Measurements from ENCODE around the gene KCNG2. TPM values are rescaled to one million over a fixed set of nuclear protein-coding genes. Genes with fewer than 3 reads are reported as not detected.
A peak's percentile ranks its signal among the peaks of the same experiment; 100 is the strongest.

The KCNG2 gene
- polyA plus RNA-seq, 3 donors, result 0.45 to 0.48 TPM; not detected in 1

DNA sequence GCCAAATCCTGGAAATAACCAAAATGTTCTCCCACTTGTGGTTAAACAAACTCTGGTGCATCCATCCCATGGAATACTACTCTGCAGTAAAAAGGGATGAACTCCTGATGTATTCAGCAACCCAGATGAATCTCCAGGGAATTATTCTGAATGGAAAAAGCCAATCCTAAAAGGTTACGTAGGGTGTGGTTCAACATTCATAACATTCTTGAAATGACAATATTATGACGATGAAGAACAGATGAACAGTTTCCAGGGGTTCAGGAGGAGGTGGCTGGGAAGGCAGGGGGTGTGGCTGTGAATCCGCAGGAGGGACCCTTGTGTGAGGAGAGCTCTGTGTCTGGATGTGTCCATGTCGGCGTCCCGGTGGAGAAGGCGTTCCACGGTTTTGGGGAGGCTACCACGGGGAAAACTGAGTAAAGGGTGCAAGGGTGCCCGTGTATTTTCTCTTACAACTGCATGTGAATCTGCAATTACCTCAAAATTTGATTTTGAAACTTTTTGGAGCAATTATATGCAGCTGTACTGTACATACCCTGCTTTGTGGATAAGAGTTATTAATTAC lies 47.3 kb downstream of the KCNG2 start:
- no peak for DNase-seq (ENCODE audit: extremely low read depth in 1 of 11, low read depth in 9 of 11, low spot score in 4 of 11)

DNA sequence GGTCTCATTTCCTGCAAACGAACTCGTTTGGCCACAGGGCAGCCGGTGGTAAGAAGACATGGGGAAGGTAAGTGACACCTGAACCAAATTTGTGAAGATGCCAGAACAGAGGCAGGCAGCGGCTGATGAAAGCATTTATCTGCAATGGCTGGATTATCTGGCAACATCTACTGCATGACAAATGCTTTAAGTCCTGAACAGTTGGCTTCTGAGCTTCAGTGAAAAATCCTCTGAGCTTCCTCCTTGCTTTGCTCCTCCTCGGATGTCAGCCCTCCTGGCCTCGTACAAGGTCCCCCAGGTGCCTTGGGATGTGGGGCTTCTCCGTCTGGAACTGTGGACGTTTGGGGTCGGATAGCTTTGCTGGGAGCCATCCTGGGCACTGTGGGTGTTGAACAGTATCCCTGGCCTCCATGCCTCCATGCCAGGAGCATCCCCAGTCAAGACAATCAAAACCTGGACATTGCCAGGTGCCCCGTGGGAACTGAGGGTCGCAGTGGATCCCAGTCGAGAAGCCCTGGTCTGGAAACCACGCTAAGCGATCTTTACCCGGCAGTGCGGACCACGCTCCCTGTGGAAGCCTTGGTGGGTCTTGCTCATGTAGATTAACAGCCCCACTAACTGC lies 49.3 kb downstream of the KCNG2 start:
- no peak for DNase-seq (ENCODE audit: extremely low read depth in 1 of 11, low read depth in 9 of 11, low spot score in 4 of 11)

DNA sequence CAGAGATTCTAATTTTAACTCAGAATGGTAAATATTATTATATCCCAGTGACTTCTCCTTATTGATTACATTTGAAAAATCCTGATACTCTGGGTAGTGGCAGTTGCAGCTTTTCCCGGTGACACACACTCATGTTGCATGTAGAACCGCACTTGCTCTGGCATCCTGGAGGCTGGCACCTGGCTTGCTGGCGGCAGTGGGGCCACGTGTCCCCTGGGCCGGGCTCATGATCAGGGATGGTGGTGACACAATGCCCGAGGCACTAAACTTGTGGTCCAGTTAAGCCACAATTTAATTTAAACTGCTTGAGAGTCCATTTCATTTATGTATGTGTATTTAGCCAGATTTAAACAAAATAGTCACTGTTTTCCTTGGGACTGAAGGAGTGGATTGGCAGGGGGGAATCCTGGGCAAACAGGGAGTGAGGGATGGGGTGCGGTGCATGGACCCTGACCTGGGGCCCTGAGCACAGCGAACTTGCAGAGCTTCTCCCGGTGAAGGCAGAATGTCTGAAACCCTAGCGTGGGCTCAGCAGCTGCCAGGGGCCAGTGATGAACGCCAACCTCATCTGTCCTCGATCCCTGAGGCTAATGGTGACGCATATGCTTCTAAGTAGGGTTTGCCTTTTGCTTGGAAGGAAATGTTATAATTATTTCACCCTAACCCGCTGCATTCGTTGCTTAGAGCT lies 50.0 kb downstream of the KCNG2 start:
- no peak for DNase-seq (ENCODE audit: extremely low read depth in 1 of 11, low read depth in 9 of 11, low spot score in 4 of 11)

DNA sequence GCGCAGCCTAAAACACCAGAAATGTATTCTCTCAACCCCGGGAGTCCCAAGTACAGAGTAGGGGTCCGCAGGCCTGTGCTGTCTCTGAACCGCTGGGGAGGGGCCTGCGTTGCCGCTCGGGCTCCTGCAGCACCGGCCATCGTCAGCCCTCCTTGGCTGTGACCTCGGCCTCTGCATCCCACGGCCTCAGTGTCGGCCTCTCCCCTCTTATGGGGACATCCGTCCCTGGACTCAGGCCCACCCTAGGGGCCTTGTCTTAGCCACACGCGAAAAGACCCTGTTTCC lies 50.5 kb downstream of the KCNG2 start:
- DNase-seq (ENCODE audit: extremely low read depth in 1 of 11, low read depth in 9 of 11, low spot score in 4 of 11), result no peak

DNA sequence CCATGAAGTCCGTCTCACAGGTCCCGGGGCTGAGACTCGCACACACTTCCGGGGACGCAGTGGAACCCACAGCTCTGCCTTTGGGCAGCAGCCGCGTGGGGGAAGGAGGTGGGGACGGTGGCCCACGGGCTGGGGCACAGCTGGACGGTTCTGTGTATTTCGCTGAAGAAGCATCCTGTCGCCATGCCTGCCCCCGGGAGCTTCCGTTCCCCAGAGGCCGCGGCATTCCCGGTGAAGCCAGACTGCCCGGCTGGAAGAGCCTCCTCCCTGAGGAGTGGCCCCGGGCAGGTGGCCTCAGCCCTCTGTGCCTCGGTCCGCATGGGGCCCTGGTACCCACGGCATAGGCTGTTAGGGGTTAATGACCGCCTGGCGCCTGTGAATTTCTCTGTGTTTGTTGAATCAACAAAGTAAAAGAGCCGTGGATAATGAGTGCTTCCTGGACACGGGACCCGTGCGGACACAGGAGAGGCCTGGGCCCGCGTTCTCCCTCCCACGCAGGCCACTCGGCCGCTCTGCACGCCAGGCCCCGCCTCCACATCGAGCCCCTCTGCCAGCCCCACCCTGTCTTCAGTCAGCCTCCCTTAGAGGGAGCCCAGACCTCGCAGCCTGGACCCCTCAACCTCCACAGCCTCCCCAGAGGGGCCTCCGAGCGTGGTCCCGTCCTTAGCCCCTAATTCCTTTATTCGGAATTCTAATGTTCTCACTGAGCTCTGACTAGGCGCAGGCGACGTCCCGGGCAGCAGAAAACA lies 51.0 kb downstream of the KCNG2 start:
- no peak for DNase-seq (ENCODE audit: extremely low read depth in 1 of 11, low read depth in 9 of 11, low spot score in 4 of 11)

DNA sequence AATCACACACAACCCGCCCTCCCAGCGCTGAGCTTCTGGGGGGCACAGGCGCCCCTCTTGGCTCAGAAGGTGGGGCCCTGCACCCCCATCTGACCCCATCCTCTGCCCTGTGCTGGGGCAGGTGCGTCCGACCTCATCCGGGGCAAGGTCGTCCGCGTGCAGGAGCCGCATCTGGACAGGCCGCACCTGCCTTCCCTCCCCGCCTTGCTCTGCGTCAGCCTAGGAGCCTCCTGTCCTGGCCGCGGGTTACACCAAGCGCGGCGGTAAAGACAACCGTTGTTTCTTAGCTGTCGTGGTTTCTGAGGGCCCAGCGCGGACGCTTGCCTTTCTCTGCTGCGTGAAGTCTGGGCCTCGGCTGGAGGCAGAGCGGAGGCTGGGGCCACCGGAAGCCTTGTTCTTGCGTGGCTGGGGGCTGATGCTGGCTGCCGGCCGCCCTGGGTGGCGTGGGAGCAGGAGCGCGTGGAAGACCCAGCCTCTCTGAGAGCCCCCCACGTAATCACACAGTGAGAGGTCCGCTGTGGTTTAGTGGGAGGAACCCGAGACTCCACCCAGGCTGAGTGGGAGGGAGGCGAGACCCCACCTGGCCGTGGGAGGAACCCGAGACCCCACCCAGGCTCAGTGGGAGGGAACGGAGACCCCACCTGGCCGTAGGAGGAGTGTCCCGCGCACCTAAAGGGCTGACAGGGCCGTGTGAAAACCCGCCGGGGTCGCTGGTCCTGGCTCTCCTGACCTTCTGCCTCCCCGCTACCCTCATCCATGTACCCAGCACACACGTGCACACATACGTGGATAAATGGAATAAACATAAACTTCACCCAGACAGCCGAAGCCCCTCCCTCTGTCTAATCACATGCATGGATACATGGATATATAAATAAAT lies 51.8 kb downstream of the KCNG2 start:
- no peak for DNase-seq (ENCODE audit: extremely low read depth in 1 of 11, low read depth in 9 of 11, low spot score in 4 of 11)

DNA sequence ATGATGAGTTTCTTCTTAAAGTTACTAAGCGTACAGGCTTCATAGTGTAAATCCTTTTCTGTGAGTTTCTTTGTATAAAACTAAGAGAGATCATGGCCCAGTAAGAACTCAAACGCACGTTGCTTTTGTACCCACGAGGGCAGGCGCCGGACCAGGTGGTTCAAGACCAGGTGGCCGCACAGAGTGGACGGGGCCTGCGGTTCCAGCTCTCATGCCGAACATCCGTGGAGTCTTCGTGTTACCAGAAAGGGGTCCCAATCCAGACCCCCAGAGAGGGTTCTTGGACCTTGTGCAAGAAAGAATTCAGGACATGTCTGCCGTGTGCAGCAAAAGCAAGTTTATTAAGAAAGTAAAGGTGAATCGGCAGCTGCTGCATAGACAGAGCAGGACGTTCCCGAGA lies 53.0 kb downstream of the KCNG2 start:
- DNase-seq (ENCODE audit: extremely low read depth in 1 of 11, low read depth in 9 of 11, low spot score in 4 of 11), result no peak

DNA sequence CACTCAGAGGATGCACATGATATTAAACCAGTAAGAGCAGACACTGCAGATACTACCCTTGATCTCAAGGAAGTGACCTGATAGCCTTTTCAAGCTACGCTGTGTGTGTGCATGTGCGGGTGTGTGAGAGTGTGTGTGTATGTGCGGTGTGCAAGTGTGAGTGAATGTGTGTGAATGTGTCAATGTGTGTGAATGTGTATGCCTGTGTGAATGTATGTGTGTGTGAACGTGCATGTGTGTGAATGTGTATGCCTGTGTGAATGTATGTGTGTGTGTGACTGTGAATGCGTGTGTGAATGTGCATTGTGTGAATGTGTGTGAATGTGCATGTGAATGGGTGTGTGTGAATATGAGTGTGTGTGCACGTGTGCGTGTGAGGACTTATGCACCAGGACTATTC lies 53.8 kb downstream of the KCNG2 start:
- no peak for DNase-seq (ENCODE audit: extremely low read depth in 1 of 11, low read depth in 9 of 11, low spot score in 4 of 11)

DNA sequence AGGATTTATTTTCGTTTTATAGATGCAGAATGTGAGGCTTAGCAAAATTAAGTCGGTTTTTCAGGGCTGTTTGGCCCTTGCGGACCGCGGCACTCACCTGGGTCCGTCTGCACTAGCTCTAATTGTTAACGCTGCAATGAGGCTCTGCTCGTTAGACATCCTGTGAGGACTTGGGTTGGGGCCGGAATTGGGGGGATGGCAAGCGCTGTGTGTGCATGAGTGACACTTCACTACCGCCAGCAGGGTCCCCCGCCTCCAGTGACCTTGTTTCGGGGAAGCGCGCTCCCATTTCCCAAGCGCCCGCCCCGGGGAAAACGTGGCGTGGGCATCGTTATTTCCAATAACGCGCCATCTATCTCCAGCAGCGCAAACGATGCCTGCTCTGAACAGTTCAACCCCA lies 54.2 kb downstream of the KCNG2 start:
- DNase-seq (ENCODE audit: extremely low read depth in 1 of 11, low read depth in 9 of 11, low spot score in 4 of 11), result no peak

DNA sequence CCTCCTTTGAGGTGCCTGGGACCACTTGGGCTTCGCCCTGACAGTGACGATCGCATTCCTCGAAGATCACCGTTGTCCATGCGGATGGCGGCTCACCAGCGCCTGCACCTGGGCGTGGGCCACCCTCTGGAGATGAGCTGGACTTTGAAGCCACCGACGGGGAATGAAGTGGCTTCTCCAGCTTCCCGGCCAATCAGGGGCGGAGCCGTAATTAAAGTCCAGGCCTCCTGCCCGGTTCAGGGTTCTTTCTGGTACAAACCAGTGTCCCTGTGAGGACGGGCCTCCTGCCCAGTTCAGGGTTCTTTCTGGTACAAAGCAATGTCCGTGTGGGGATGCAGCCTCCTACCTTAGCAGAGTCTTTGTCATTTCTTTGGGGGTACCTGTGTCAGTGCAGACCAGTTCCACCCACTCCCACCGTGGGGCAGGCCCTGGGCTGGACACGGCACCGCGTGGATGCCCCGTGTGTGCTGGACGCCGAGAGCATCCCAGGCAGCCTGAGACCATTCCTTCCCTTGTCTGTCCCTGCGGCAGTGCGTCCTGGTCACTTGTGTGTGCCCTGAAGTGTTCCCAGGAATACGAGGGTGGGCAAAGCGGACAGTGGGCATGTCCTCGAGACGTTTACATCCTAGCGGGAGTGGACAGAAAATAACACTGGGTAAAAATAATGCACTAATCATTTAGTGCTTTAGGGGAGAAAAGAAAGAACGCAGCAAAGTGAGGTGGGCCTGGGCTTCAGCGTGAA lies 55.0 kb downstream of the KCNG2 start:
- DNase-seq (ENCODE audit: extremely low read depth in 1 of 11, low read depth in 9 of 11, low spot score in 4 of 11), result no peak

DNA sequence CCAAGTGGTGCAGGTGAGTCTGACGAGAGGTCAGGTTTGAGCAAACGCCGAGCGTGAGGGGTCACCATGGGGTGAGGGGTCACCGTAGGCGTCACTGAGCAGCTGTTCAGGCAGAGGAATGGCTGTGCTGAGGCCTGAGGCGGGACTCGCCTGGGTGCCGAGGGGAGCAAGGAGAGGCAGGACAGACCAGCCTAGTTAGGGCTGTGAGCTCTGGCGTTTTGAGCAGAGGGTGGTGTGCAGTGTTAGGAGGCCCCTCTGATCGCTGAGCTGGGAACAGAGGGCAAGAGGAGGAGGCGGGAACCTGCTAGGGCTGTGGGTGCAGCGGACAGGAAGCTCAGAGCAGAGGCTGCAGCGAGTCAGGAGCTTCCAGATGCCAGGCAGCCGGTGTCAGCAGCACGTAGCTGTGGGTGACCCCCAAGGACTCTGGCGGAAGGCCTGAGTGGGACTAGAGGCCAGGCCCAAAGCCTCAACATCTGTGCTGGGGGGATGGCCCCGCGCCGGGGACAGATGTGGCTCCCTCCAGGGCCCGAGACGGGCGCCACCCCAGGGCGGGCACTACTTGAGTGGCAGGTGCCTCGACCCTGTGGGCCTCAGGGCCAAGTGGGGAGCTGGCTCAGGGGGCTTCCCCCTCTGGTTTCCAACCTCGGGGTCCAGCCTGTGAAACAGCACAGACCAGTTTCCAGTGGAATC lies 55.7 kb downstream of the KCNG2 start:
- no peak for DNase-seq (ENCODE audit: extremely low read depth in 1 of 11, low read depth in 9 of 11, low spot score in 4 of 11)

DNA sequence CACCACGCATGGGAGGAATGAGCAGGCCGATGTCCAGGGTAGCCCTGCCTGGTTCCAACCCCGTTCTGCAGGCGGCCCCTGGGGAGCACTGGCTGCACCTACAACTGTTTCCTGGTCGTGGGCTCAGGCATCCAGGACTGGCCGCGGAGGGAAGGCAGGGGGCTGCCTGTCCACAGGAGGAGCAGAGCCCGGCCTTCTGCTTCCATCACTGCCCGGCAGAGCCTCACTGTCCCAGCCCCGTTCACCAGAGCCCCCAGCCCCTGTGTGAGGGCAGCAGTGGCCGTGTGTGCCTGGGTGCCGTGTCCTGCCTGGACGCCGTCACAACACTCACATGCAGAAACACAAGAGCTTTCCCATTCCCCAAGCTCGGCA lies 56.2 kb downstream of the KCNG2 start:
- no peak for DNase-seq (ENCODE audit: extremely low read depth in 1 of 11, low read depth in 9 of 11, low spot score in 4 of 11)

DNA sequence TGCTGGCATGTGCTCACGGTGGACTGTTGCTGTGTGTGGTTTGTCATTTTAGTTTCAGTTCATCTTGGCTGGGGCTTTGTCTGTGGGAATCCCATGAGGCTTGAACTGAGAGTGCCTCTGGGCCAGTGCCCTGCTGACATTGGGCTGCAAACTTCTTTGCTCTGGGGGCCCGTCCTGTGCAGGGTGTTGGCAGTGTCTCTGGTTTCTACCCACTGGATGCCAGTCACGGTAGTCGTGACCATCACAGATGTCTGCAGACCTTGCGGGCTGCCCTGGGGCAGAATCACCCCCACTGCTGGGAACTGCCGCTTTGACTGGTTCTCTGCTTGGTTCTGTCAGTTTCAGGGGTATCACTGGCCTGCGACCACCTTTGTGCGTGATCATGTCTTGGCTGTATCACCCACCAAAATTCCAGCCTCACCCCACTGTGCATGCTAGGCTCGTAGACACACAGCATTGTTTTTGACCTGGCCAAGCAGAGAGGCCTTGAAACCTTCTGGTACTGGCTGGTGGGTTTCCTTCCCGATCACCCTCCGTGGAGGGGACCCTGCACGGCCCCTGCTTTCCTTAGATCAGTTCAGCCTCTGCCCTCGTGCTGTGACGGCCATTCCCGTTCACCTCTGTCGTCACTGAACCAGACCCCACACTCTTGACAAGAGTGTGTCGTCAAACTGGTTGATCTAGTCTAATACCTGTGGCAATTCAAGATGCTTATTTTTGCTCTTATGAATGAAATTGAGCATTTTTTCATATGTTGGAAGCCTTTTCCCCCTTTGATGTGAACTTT lies 57.6 kb downstream of the KCNG2 start:
- DNase-seq (ENCODE audit: extremely low read depth in 1 of 11, low read depth in 9 of 11, low spot score in 4 of 11), result no peak

DNA sequence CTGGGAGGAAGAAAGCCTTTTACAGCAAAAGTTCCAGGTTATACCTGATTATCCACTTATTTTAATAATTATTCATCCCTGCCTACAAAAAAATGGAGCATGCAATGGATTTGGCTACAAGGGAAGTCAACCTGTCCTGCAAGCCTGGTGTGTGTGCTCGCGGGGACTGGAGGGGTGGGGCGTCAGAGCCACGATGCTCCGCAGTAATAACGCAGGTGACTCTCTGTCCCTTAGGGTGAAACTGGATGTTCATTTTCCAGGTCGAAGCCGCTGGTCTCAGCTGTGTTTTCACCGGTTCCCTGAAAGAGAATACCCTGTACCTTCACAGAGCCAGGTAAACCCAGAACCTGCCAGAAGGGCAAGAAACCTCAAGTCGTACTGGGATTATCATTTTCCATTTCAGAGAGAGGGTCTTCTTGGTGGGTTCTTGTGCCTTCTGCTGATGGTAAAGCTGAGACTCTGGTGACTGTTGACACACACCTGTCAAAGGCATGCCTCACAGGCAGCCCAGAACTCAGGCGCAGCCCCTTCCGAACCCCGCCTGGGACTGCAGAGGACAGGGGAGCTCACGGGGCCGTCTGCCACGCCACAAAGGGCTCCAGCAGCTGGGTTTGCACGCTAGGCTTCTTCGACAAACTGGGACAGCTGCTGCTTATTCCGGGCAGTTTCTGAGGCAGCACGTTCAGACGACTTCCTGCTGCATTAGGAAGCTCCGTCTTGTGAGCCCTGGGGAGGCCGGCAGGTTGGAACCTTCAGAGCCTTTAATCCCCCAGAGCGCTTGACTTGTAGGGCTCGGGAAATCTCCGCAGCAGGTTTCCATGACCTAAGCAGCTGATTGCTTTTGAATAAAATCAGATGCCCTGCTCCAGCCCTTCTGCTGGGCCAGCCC lies 58.6 kb downstream of the KCNG2 start:
- peak in 5 of 11 donors; percentile 13 to 41 (median 31) for DNase-seq (ENCODE audit: extremely low read depth in 1 of 11, low read depth in 9 of 11, low spot score in 4 of 11)

DNA sequence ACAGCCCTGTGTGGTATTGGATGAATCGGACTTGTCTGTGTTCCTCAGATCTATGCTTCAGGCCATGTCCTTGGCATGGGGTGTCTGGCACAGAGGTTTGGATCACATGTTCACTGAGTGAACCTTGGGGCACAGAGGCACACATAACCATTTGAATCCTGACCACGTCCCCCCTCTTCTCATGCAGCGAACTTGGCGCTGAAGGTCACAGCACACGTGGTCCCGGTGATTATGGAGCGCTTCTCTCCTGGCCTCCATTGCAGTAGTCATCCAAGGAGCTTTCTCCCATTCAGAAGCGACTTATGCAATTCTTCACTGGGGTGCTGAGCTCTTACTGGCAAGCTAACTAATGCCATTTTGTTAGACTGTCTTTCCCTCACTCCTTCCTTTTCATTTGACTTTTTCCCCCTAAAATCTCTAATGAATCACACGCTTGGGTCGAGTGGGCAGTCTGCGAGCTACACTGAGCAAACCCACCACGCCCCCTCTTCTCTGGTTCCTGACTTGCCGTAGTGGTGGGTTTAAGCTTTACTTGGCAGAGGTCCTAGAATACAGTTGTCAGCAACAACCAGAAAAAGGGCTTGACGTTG lies 59.4 kb downstream of the KCNG2 start:
- no peak for DNase-seq (ENCODE audit: extremely low read depth in 1 of 11, low read depth in 9 of 11, low spot score in 4 of 11)

DNA sequence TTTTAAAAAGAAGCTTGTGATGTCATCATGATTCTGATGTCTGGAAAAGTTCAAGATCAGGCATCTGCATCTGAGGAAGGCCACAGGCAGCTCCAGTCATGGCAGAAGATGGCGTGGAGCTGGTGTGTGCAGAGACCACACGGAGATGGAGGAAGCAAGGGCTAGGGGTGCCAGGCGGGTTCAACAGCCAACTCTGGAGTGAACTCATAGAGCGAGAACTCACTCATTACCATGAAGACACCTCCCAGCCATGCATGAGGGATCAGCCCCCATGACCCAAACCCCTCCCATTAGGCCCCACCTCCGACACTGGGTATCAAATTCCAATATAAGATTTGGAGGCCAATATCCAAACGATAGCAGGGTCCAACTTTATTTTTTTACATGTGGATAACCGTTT lies 61.6 kb downstream of the KCNG2 start:
- DNase-seq (ENCODE audit: extremely low read depth in 1 of 11, low read depth in 9 of 11, low spot score in 4 of 11), result no peak
